K562 (cell line): ENCODE data around the gene FRRS1L.

Experiments used
- CTCF ChIP-seq, 3 experiments: IDR thresholded peaks in 2 of 3; conservative IDR thresholded peaks in 1 of 3; 2 replicates each; pipeline ENCODE4 v1.5.1; 2011 to 2012; ENCODE audit warnings: low read length in 3 of 3, mild to moderate bottlenecking in 3 of 3, control low read depth in 2 of 3, improper control_type of control experiment in 1 of 3, inconsistent platforms in 1 of 3, low read depth in 1 of 3, mixed read lengths in 1 of 3, moderate library complexity in 1 of 3; ENCODE audit not compliant: insufficient read depth in 2 of 3
- ELF1 ChIP-seq: fragments of 200-800 bp; sonication (Bioruptor generic); IDR thresholded peaks from 2 replicates; pipeline ENCODE4 v1.6.1; 2016; ENCODE audit warnings: missing genetic modification characterization, missing compliant biosample characterization
- EZH2 ChIP-seq: IDR thresholded peaks from 2 replicates; pipeline ENCODE4 v1.6.1; 2012; ENCODE audit warnings: low read depth, mild to moderate bottlenecking, inconsistent platforms, low read length, borderline replicate concordance
- MAX ChIP-seq: sonication (generic); formaldehyde crosslinking; IDR thresholded peaks from 2 replicates; pipeline ENCODE4 v1.9.0; 2022; ENCODE audit warnings: mild to moderate bottlenecking, missing genetic modification reagents
- MAZ ChIP-seq, 2 experiments: fragments of 450-650 bp in 1 of 2; sonication (generic) in 1 of 2; formaldehyde crosslinking; IDR thresholded peaks in 1 of 2; conservative IDR thresholded peaks in 1 of 2; 2 replicates each; pipeline versions ENCODE4 v1.4.0 to v1.5.0; 2020; ENCODE audit warnings: mild to moderate bottlenecking in 1 of 2, missing genetic modification reagents in 1 of 2
- MXI1 ChIP-seq: IDR thresholded peaks from 2 replicates; pipeline ENCODE4 v1.6.1; 2011; ENCODE audit warnings: low read depth, mild to moderate bottlenecking, improper control_type of control experiment, low read length
- POLR2A ChIP-seq: fragments of 450-650 bp; conservative IDR thresholded peaks from 2 replicates; pipeline ENCODE4 v1.6.1; 2016
- POLR2G ChIP-seq: fragments of 200-400 bp; formaldehyde crosslinking; IDR thresholded peaks from 2 replicates; pipeline ENCODE4 v1.6.1; 2017; ENCODE audit warnings: low read depth, mild to moderate bottlenecking, antibody characterized with exemption, low read length, moderate library complexity
- RNF219 ChIP-seq: fragments of 250-450 bp; sonication (Bioruptor Pico); IDR thresholded peaks from 2 replicates; pipeline ENCODE4 v1.5.0; 2022; ENCODE audit warnings: mild to moderate bottlenecking
- SMAD4 ChIP-seq: fragments of 250-450 bp; sonication (Bioruptor Pico); conservative IDR thresholded peaks from 2 replicates; pipeline ENCODE4 v1.8.0; 2021; ENCODE audit warnings: inconsistent platforms, mild to moderate bottlenecking, moderate library complexity
- TGIF2 ChIP-seq: sonication (generic); formaldehyde crosslinking; IDR thresholded peaks from 2 replicates; pipeline ENCODE4 v1.8.1; 2022; ENCODE audit warnings: mild to moderate bottlenecking, missing genetic modification reagents, moderate library complexity
- USF1 ChIP-seq: sonication (generic); formaldehyde crosslinking; IDR thresholded peaks from 2 replicates; pipeline ENCODE4 v1.9.0; 2022; ENCODE audit warnings: mild to moderate bottlenecking, missing genetic modification reagents
- ZNF561 ChIP-seq: fragments of 450-650 bp; formaldehyde crosslinking; conservative IDR thresholded peaks from 2 replicates; pipeline ENCODE4 v1.4.0; 2020; ENCODE audit warnings: mild to moderate bottlenecking, moderate library complexity

- TF ChIP-seq POLR2G (no peak), RNF219 (no peak), MXI1 (no peak), USF1 (CRISPR knock-in tag) (no peak), TGIF2 (CRISPR knock-in tag) (no peak), EZH2 (no peak), MAZ (CRISPR knock-in tag; conservative IDR thresholded peaks at IDR 0.05 in 1 of 2, IDR thresholded peaks at IDR 0.05 in 1 of 2) (no peak), ZNF561 (CRISPR knock-in tag) (no peak), ELF1 (tag) (no peak), MAX (CRISPR knock-in tag) (no peak), SMAD4 (no peak), POLR2A (no peak), CTCF (IDR thresholded peaks at IDR 0.05 in 2 of 3, conservative IDR thresholded peaks at IDR 0.05 in 1 of 3; ENCODE audit: insufficient read depth in 2 of 3, low read depth in 1 of 3, low read length in 3 of 3) (no peak)
Measured at GRCh38 chr9:109193974-109194556, 27.0 kb upstream of the FRRS1L start.
